Mesenchymal stem cell (in vitro differentiated cells and primary cell): ENCODE data around the gene RNF133.

Source experiments
- DNase-seq: peaks from one replicate; pipeline ENCODE4 v3.0.0-alpha.2; 2013
- H2AFZ ChIP-seq: one replicate; pipeline ENCODE4 v1.6.1; 2013; ENCODE audit warnings: low read depth, mild to moderate bottlenecking, control low read depth, inconsistent platforms, low read length, moderate library complexity
- H2AK5ac ChIP-seq: 2 replicates; pipeline ENCODE4 v1.6.1; 2013; ENCODE audit warnings: low read length, moderate library complexity, mild to moderate bottlenecking, inconsistent platforms; ENCODE audit not compliant: severe bottlenecking
- H2BK120ac ChIP-seq: one replicate; pipeline ENCODE4 v1.6.1; 2013; ENCODE audit warnings: low read depth, mild to moderate bottlenecking, inconsistent platforms, low read length, moderate library complexity
- H2BK12ac ChIP-seq, 2 experiments: one replicate each; pipeline ENCODE4 v1.6.1; 2013; ENCODE audit warnings: inconsistent platforms in 2 of 2, low read length in 2 of 2, mild to moderate bottlenecking in 2 of 2, moderate library complexity in 2 of 2, control low read depth in 1 of 2
- H2BK15ac ChIP-seq: one replicate; pipeline ENCODE4 v1.6.1; 2013; ENCODE audit warnings: mild to moderate bottlenecking, low read depth, inconsistent platforms; ENCODE audit not compliant: poor library complexity, severe bottlenecking
- H2BK5ac ChIP-seq: 2 replicates; pipeline ENCODE4 v1.6.1; 2013; ENCODE audit warnings: low read depth, mild to moderate bottlenecking, low read length, control low read depth, inconsistent platforms; ENCODE audit not compliant: poor library complexity, severe bottlenecking
- H3K14ac ChIP-seq, 2 experiments: one replicate each; pipeline ENCODE4 v1.6.1; 2013; ENCODE audit warnings: inconsistent platforms in 2 of 2, low read length in 2 of 2, control low read depth in 1 of 2, mild to moderate bottlenecking in 1 of 2, moderate library complexity in 1 of 2
- H3K18ac ChIP-seq, 2 experiments: one replicate each; pipeline ENCODE4 v1.6.1; 2013; ENCODE audit warnings: inconsistent platforms in 2 of 2, low read length in 2 of 2, control low read depth in 1 of 2, low read depth in 1 of 2, mild to moderate bottlenecking in 1 of 2
- H3K23ac ChIP-seq, 2 experiments: one replicate each; pipeline ENCODE4 v1.6.1; 2013; ENCODE audit warnings: inconsistent platforms in 2 of 2, low read length in 2 of 2, mild to moderate bottlenecking in 2 of 2, moderate library complexity in 2 of 2, control low read depth in 1 of 2
- H3K27ac ChIP-seq: 2 replicates; pipeline ENCODE4 v1.5.1; 2013; ENCODE audit warnings: mild to moderate bottlenecking, moderate library complexity, low read length, control low read depth, inconsistent platforms; ENCODE audit not compliant: poor library complexity, severe bottlenecking
- H3K27me3 ChIP-seq, 2 experiments: 2 replicates each; pipeline versions ENCODE4 v1.6.1 to v1.7.0; 2013; ENCODE audit warnings: low read length in 2 of 2, mild to moderate bottlenecking in 2 of 2, moderate library complexity in 2 of 2, control low read depth in 1 of 2, inconsistent platforms in 1 of 2; ENCODE audit not compliant: control insufficient read depth in 1 of 2, insufficient read depth in 1 of 2
- H3K36me3 ChIP-seq, 2 experiments: 2 replicates each; pipeline versions ENCODE4 v1.6.1 to v1.7.0; 2013; ENCODE audit warnings: low read length in 2 of 2, control low read depth in 1 of 2, inconsistent platforms in 1 of 2, low read depth in 1 of 2, mild to moderate bottlenecking in 1 of 2; ENCODE audit not compliant: insufficient read depth in 2 of 2, control insufficient read depth in 1 of 2
- H3K4ac ChIP-seq, 2 experiments: one replicate each; pipeline ENCODE4 v1.6.1; 2013; ENCODE audit warnings: inconsistent platforms in 2 of 2, low read length in 2 of 2, mild to moderate bottlenecking in 2 of 2, moderate library complexity in 2 of 2, control low read depth in 1 of 2, low read depth in 1 of 2
- H3K4me1 ChIP-seq: 2 replicates; pipeline ENCODE4 v1.6.1; 2013; ENCODE audit warnings: low read depth, low read length, control low read depth; ENCODE audit not compliant: control insufficient read depth, insufficient read depth
- H3K4me2 ChIP-seq: 2 replicates; pipeline ENCODE4 v1.6.1; 2013; ENCODE audit warnings: low read length, mild to moderate bottlenecking, inconsistent platforms; ENCODE audit not compliant: poor library complexity, severe bottlenecking
- H3K4me3 ChIP-seq, 2 experiments: 2 replicates each; pipeline versions ENCODE4 v1.5.1 to v1.7.0; 2013; ENCODE audit warnings: low read length in 2 of 2, mild to moderate bottlenecking in 2 of 2, control low read depth in 1 of 2, low read depth in 1 of 2; ENCODE audit not compliant: insufficient read depth in 1 of 2
- H3K79me1 ChIP-seq: replicated peaks from 2 replicates; pipeline ENCODE4 v1.6.1; 2013; ENCODE audit warnings: mild to moderate bottlenecking, control low read depth, low read length, inconsistent platforms; ENCODE audit not compliant: poor library complexity, severe bottlenecking
- H3K9ac ChIP-seq: 2 replicates; pipeline ENCODE4 v1.7.0; 2013; ENCODE audit warnings: mild to moderate bottlenecking, low read length, moderate library complexity
- H3K9me3 ChIP-seq: 2 replicates; pipeline ENCODE4 v1.7.0; 2013; ENCODE audit warnings: mild to moderate bottlenecking, low read length; ENCODE audit not compliant: control insufficient read depth
- H4K8ac ChIP-seq: one replicate; pipeline ENCODE4 v1.6.1; 2013; ENCODE audit warnings: inconsistent platforms, mild to moderate bottlenecking, low read length, moderate library complexity
- H4K91ac ChIP-seq: one replicate; pipeline ENCODE4 v1.6.1; 2013; ENCODE audit warnings: mild to moderate bottlenecking, low read length, inconsistent platforms
- WGBS: methylation state at CpG from one replicate; pipeline ENCODE4 v1.1.7; 2013; ENCODE audit warnings: mixed read lengths; 5-methylcytosine and 5-hydroxymethylcytosine counted together

The RNF133 gene

GRCh38 chr7:122702872-122703510 lies 4.1 kb upstream of the RNF133 start, which contains the start of gene RNF148:
Gene RNF148 (minus strand): TSS chr7:122702922. CDS start chr7:122702750, 172 bp downstream.
- no peak within 1 kb of the TSS for H3K4me3 ChIP-seq
- no peak for DNase-seq
- no CpG with 5 or more reads among the region's 1 CpG for WGBS
- no peak within 1 kb of the TSS for H3K4ac ChIP-seq
- no peak within 1 kb of the TSS for H4K8ac ChIP-seq
- no peaks in the 10 kb centered on the region for H3K4me1 ChIP-seq
- no peak within 1 kb of the TSS for H2BK5ac ChIP-seq
- no peak within 1 kb of the TSS for H2BK12ac ChIP-seq
- no peak within 1 kb of the TSS for H4K91ac ChIP-seq
- H3K14ac ChIP-seq = no peak within 1 kb of the TSS
- H3K4me2 ChIP-seq = no peak within 1 kb of the TSS
- no peak within 1 kb of the TSS for H3K18ac ChIP-seq
- H3K23ac ChIP-seq = no peak within 1 kb of the TSS
- no peaks in the 10 kb centered on the region for H3K9me3 ChIP-seq
- H2AFZ ChIP-seq = no peak within 1 kb of the TSS
- H3K36me3 ChIP-seq = no peaks in the 10 kb centered on the region
- H3K9ac ChIP-seq = no peak within 1 kb of the TSS
- H2BK15ac ChIP-seq = no peak within 1 kb of the TSS
- no peak within 1 kb of the TSS for H3K27ac ChIP-seq
- H2BK120ac ChIP-seq = no peak within 1 kb of the TSS
- H3K79me1 ChIP-seq = no peaks in the 10 kb centered on the region
- no peaks in the 10 kb centered on the region for H3K27me3 ChIP-seq
- no peak within 1 kb of the TSS for H2AK5ac ChIP-seq

DNA sequence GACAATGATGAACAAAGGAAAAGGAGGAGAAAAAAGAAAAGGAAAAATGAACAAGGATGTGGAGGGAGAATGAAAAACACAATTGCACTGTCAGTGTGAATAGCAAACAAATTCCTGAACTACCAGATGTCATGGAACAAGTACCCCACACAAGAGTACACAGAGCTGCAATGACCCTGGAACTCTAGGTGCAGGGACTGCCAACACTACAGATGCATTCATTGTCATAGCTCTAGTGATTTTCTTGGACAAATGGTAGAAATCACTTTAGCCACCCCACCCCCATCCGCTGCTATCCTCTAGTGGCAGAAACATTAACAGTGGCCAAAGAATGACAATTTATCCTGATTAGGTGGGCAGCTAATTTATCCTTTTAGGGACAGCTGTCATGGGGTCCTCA lies 3.1 kb downstream of the RNF133 start:
- no peaks in the 10 kb centered on the region for H3K9me3 ChIP-seq
- no peak for DNase-seq
- no peak overlapping the region for H2BK15ac ChIP-seq
- H2AFZ ChIP-seq = no peak overlapping the region
- H2BK120ac ChIP-seq = no peak overlapping the region
- no peak overlapping the region for H3K23ac ChIP-seq
- no peak overlapping the region for H3K18ac ChIP-seq
- H3K9ac ChIP-seq = no peak overlapping the region
- no peak overlapping the region for H3K14ac ChIP-seq
- no peaks in the 10 kb centered on the region for H3K4me1 ChIP-seq
- no peak overlapping the region for H3K4me3 ChIP-seq
- no peak overlapping the region for H2AK5ac ChIP-seq
- H3K4me2 ChIP-seq = no peak overlapping the region
- H3K79me1 ChIP-seq = no peaks in the 10 kb centered on the region
- no peaks in the 10 kb centered on the region for H3K27me3 ChIP-seq
- 92% methylated on average over 1 of the region's 1 CpG for WGBS
- no peaks in the 10 kb centered on the region for H3K36me3 ChIP-seq
- no peak overlapping the region for H3K4ac ChIP-seq
- H3K27ac ChIP-seq = no peak overlapping the region
- no peak overlapping the region for H2BK12ac ChIP-seq
- H2BK5ac ChIP-seq = no peak overlapping the region
- H4K91ac ChIP-seq = no peak overlapping the region
- no peak overlapping the region for H4K8ac ChIP-seq

DNA sequence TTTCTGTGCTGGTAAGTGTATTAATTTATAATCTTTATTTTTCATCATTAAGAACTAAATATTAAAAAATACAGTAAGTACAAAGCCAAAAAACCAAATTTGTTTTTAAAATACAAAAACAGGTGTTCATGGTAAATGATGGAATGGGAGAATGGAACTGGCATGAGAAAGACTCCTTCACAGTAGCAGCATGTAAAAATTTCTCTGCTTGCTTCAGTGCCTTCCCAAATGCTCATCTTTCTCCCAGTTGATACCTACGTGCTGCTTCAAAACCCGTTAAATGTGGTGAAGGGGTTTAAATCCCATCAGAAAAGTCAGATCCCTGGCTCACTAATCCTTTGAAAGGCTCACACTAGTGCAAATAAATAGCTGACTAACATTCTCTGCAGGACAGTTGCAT lies 4.2 kb downstream of the RNF133 start:
- no peak overlapping the region for H3K4ac ChIP-seq
- no peak overlapping the region for H2BK5ac ChIP-seq
- no peak overlapping the region for H3K9ac ChIP-seq
- H3K14ac ChIP-seq = no peak overlapping the region
- H3K27me3 ChIP-seq = no peaks in the 10 kb centered on the region
- H2BK15ac ChIP-seq = no peak overlapping the region
- no peak overlapping the region for H3K23ac ChIP-seq
- H3K9me3 ChIP-seq = no peaks in the 10 kb centered on the region
- no peak overlapping the region for H3K27ac ChIP-seq
- H3K4me3 ChIP-seq = no peak overlapping the region
- no peak overlapping the region for H2BK12ac ChIP-seq
- no peaks in the 10 kb centered on the region for H3K79me1 ChIP-seq
- no CpG with 5 or more reads among the region's 2 CpGs for WGBS
- DNase-seq = no peak
- no peak overlapping the region for H2AFZ ChIP-seq
- no peak overlapping the region for H4K8ac ChIP-seq
- no peak overlapping the region for H3K18ac ChIP-seq
- no peaks in the 10 kb centered on the region for H3K36me3 ChIP-seq
- H3K4me2 ChIP-seq = no peak overlapping the region
- no peaks in the 10 kb centered on the region for H3K4me1 ChIP-seq
- H2BK120ac ChIP-seq = no peak overlapping the region
- H4K91ac ChIP-seq = no peak overlapping the region
- no peak overlapping the region for H2AK5ac ChIP-seq

- H3K36me3 ChIP-seq = no peaks in the 10 kb centered on the region
- no peak overlapping the region for H2BK120ac ChIP-seq
- H4K8ac ChIP-seq = no peak overlapping the region
- H3K9me3 ChIP-seq = no peaks in the 10 kb centered on the region
- no peaks in the 10 kb centered on the region for H3K27me3 ChIP-seq
- no peaks in the 10 kb centered on the region for H3K79me1 ChIP-seq
- no peak for DNase-seq
- no peak overlapping the region for H2BK12ac ChIP-seq
- no peak overlapping the region for H3K27ac ChIP-seq
- no peak overlapping the region for H3K23ac ChIP-seq
- no peak overlapping the region for H3K4me2 ChIP-seq
- no peak overlapping the region for H2BK5ac ChIP-seq
- H3K4me3 ChIP-seq = no peak overlapping the region
- no peak overlapping the region for H4K91ac ChIP-seq
- no peak overlapping the region for H3K9ac ChIP-seq
- 93% methylated on average over 3 of the region's 3 CpGs for whole genome bisulfite sequencing
- H3K18ac ChIP-seq = no peak overlapping the region
- H2AK5ac ChIP-seq = no peak overlapping the region
- no peak overlapping the region for H3K14ac ChIP-seq
- no peak overlapping the region for H2AFZ ChIP-seq
- H3K4ac ChIP-seq = no peak overlapping the region
- H3K4me1 ChIP-seq = no peaks in the 10 kb centered on the region
- no peak overlapping the region for H2BK15ac ChIP-seq
These were observed 6.1 kb downstream of the RNF133 start for GRCh38 chr7:122692769-122693309.
